Body of pancreas (tissue), 4 donors: Measurements from ENCODE around the gene OPALIN.

Source experiments
- CTCF ChIP-seq, 7 experiments: fragments of 450-650 bp in 4 of 7; fragments of 200-600 bp in 3 of 7; sonication (generic) in 3 of 7; IDR thresholded peaks; one replicate each; pipeline ENCODE4 v1.5.1; 2016 to 2019; ENCODE audit warnings: antibody characterized with exemption in 7 of 7
- POLR2A ChIP-seq, 3 donors: fragments of 450-650 bp; IDR thresholded peaks; one replicate each; pipeline ENCODE4 v1.6.1; 2016; ENCODE audit warnings: antibody characterized with exemption in 3 of 3, mild to moderate bottlenecking in 2 of 3

DNA sequence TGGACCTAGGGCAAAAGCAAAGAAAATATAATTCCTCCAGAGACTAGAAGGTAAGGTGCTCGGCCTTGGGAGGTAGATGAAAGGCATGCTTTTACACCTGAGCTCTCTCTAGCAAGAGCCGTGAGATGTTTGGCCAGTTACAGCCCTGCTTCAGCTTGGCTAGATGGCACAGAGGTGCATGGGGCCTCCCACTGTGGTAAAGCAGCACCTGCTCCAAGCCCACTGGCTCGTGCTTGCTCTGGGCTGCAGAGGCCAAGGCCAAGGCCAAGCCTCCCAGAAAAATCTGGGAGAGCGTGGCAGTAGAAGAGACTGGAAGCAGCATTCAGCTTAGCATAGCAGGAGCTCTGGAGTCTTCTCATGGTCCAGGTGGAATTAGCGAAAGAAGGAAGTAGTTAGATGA lies 31.0 kb upstream of the OPALIN start:
- TF ChIP-seq CTCF (IDR thresholded peaks at IDR 0.05) (no peak), POLR2A (IDR thresholded peaks at IDR 0.05) (no peak)
